GM06990 (cell line): ENCODE data around the gene LRATD1.

ENCODE experiments used
- DNase-seq: peaks from one replicate; pipeline ENCODE4 v3.0.0-alpha.2; 2011; ENCODE audit not compliant: insufficient read length; ENCODE audit errors: extremely low read depth
- H3K27me3 ChIP-seq: replicated peaks from 2 replicates; pipeline ENCODE4 v1.6.0; 2011; ENCODE audit warnings: low read length; ENCODE audit not compliant: control insufficient read depth, insufficient read depth
- H3K36me3 ChIP-seq: 2 replicates; pipeline ENCODE4 v1.5.1; 2011; ENCODE audit warnings: low read length; ENCODE audit not compliant: control insufficient read depth, insufficient read depth
- H3K4me3 ChIP-seq: replicated peaks from 2 replicates; pipeline ENCODE4 v1.5.1; 2011; ENCODE audit warnings: low read depth, mild to moderate bottlenecking, control low read depth, low read length
- CTCF ChIP-seq: IDR thresholded peaks from 2 replicates; pipeline ENCODE4 v1.5.1; 2011; ENCODE audit warnings: low read length, control low read depth, mild to moderate bottlenecking, inconsistent platforms; ENCODE audit not compliant: insufficient read depth, poor library complexity, severe bottlenecking

Gene LRATD1

DNA sequence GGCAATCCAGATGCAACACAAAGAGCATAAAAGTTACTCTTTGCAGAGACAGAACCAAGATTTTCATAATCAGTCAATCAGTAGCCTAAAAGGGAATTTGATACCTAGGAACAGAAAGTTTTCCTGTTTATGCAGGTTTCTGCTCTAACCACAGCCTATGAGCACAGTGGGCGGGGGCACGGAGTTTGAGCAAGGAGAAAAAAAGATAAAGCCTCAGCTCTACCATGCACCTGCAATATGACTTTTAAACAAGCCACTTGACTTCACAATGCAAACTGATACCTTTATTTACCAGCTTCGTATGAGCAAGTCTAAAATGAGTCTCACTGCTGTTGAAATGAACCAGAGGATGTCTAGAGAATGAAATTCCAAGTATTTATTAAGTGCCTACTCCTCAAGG lies 5.6 kb upstream of the LRATD1 start:
- Histone ChIP-seq H3K4me3 (no peak overlapping the region), H3K27me3 (no peaks in the 10 kb centered on the region), H3K36me3 (no peaks in the 10 kb centered on the region)
- DNase-seq, result no peak
- no peak for TF ChIP-seq CTCF

- no peak for DNase-seq
- no peak for TF ChIP-seq CTCF
- peaks cover 3% of the 10 kb centered on the region; the same call in 1 of the 2 replicates for H3K27me3 ChIP-seq
Observed at GRCh38 chr2:14628901-14629300, 3.6 kb upstream of the LRATD1 start.

GRCh38 chr2:14631406-14632040 lies 994 bp upstream of the LRATD1 start:
- H3K4me3 ChIP-seq, result no peak overlapping the region
- DNase-seq, result no peak

More at GRCh38 chr2:14628901-14629300, 3.6 kb upstream of the LRATD1 start:
- Histone ChIP-seq H3K36me3 (no peaks in the 10 kb centered on the region), H3K4me3 (no peak overlapping the region)

GRCh38 chr2:14633061-14633460 lies 544 bp downstream of the LRATD1 start:
- no peak for TF ChIP-seq CTCF
- no peak overlapping the region for H3K4me3 ChIP-seq
- H3K36me3 ChIP-seq, result no peaks in the 10 kb centered on the region
- peaks cover 3% of the 10 kb centered on the region; the same call in 1 of the 2 replicates for H3K27me3 ChIP-seq
- DNase-seq, result no peak

More at GRCh38 chr2:14631406-14632040, 994 bp upstream of the LRATD1 start:
- TF ChIP-seq CTCF, result no peak
- Histone ChIP-seq H3K36me3 (no peaks in the 10 kb centered on the region), H3K27me3 (peaks cover 3% of the 10 kb centered on the region; the same call in 1 of the 2 replicates)

DNA sequence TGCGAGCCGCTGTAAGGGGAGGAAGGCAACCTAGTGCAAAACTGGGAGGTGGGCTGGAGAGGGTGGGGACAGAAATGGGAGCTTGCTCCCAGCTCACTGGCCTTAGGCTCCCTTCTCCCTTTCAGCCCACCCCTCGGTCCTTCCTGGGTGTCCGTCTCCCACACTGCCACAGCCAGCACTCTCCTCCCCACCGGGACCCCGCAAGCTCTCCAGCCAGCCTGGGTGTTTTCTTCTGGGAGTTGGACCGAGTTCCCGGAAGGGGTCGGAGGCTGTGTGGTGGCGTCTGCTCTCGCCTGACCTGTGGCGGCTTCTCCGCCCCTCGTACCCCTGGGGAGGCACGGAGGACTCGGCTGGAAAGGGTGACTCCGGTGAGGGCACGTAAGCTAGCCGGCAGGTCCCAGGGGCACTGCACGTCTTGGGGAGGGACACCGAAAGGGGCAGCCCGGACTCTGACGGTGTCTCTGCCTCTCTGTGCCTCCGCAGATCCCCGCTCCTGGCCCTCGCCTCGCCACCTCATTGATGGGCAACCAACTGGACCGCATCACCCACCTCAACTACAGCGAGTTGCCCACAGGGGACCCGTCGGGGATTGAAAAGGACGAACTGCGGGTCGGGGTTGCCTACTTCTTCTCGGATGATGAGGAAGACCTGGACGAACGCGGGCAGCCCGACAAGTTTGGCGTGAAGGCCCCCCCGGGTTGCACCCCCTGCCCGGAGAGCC lies 1.1 kb downstream of the LRATD1 start:
- Histone ChIP-seq H3K36me3 (no peaks in the 10 kb centered on the region), H3K4me3 (no peak overlapping the region), H3K27me3 (peaks cover 3% of the 10 kb centered on the region; the same call in 1 of the 2 replicates)
- DNase-seq, result no peak
- TF ChIP-seq CTCF, result no peak
